Measurements from ENCODE around the gene IL16.

IL16 gene

GRCh38 chr15:81296673-81297072 lies 100.0 kb downstream of the IL16 start:
- no peak for DNase-seq (ENCODE audit: low read depth)
- H3K4me3 ChIP-seq (replicated peaks; ENCODE audit: low read depth, low read length), result no peak overlapping the region
- no peak for TF ChIP-seq CTCF (IDR thresholded peaks at IDR 0.05; ENCODE audit: low read length, missing control alignments)

GRCh38 chr15:81297147-81297572 lies 100.5 kb downstream of the IL16 start:
- no peak overlapping the region for H3K4me3 ChIP-seq (replicated peaks; ENCODE audit: low read depth, low read length)
- DNase-seq (ENCODE audit: low read depth), result peak; percentile 59
- no peak for TF ChIP-seq CTCF (IDR thresholded peaks at IDR 0.05; ENCODE audit: low read length, missing control alignments)

GRCh38 chr15:81297603-81298575 lies 101.2 kb downstream of the IL16 start:
- H3K4me3 ChIP-seq (replicated peaks; ENCODE audit: low read depth, low read length), result no peak overlapping the region
- TF ChIP-seq CTCF (IDR thresholded peaks at IDR 0.05; ENCODE audit: low read length, missing control alignments), result no peak
- DNase-seq (ENCODE audit: low read depth), result no peak

GRCh38 chr15:81298611-81299010 lies 101.9 kb downstream of the IL16 start:
- DNase-seq (ENCODE audit: low read depth), result no peak
- no peak overlapping the region for H3K4me3 ChIP-seq (replicated peaks; ENCODE audit: low read depth, low read length)
- no peak for TF ChIP-seq CTCF (IDR thresholded peaks at IDR 0.05; ENCODE audit: low read length, missing control alignments)

GRCh38 chr15:81299156-81299555 lies 102.5 kb downstream of the IL16 start:
- no peak overlapping the region for H3K4me3 ChIP-seq (replicated peaks; ENCODE audit: low read depth, low read length)
- no peak for TF ChIP-seq CTCF (IDR thresholded peaks at IDR 0.05; ENCODE audit: low read length, missing control alignments)
- DNase-seq (ENCODE audit: low read depth), result no peak

- no peak overlapping the region for H3K4me3 ChIP-seq (replicated peaks; ENCODE audit: low read depth, low read length)
- no peak for TF ChIP-seq CTCF (IDR thresholded peaks at IDR 0.05; ENCODE audit: low read length, missing control alignments)
- no peak for DNase-seq (ENCODE audit: low read depth)
These were observed 103.1 kb downstream of the IL16 start for GRCh38 chr15:81299630-81300273.

Data from fibroblast of pulmonary artery (primary cell).